Esophagus muscularis mucosa (tissue), 4 donors: ENCODE measurements around the gene NEMP2. TPM values are rescaled to one million over a fixed set of nuclear protein-coding genes. Genes with fewer than 3 reads are reported as not detected.
"Not testable (repeated sequence)": the region's sequence is repeated elsewhere in the genome, so short reads cannot be mapped to it uniquely, and the experiment has no call there.

Experiments used
- DNase-seq: peaks from one replicate; pipeline ENCODE4 v3.0.0-alpha.2; 2017; ENCODE audit errors: extremely low spot score
- H3K27ac ChIP-seq, 4 donors: fragments of 200-600 bp; sonication (generic); replicated peaks in 1 of 4; 1 replicate in 3 of 4; 2 replicates in 1 of 4; pipeline ENCODE4 v1.5.1; 2016 to 2019; ENCODE audit warnings: mild to moderate bottlenecking in 1 of 4
- H3K27me3 ChIP-seq, 4 donors: fragments of 200-600 bp; sonication (generic); one replicate each; pipeline versions ENCODE4 v1.5.1 to v1.6.0; 2016 to 2019
- H3K36me3 ChIP-seq, 4 donors: fragments of 200-600 bp; sonication (generic); one replicate each; pipeline ENCODE4 v1.5.1; 2016 to 2019
- H3K4me1 ChIP-seq, 4 donors: fragments of 200-600 bp; sonication (generic); one replicate each; pipeline ENCODE4 v1.5.1; 2016 to 2019
- H3K4me3 ChIP-seq, 4 donors: fragments of 200-600 bp; sonication (generic); 1 replicate in 2 of 4; 2 replicates in 2 of 4; pipeline ENCODE4 v1.5.1; 2016 to 2019; ENCODE audit warnings: mild to moderate bottlenecking in 4 of 4, moderate library complexity in 1 of 4
- H3K9me3 ChIP-seq, 4 donors: fragments of 200-600 bp; sonication (generic); 1 replicate in 3 of 4; 2 replicates in 1 of 4; pipeline ENCODE4 v1.5.1; 2016 to 2019
- EP300 ChIP-seq: sonication (generic); formaldehyde crosslinking; IDR thresholded peaks from one replicate; pipeline ENCODE4 v1.6.1; 2017; ENCODE audit warnings: antibody characterized with exemption
- POLR2A ChIP-seq: fragments of 450-650 bp; IDR thresholded peaks from one replicate; pipeline ENCODE4 v1.6.1; 2017; ENCODE audit warnings: antibody characterized with exemption, moderate library complexity, mild to moderate bottlenecking, low read depth
- POLR2AphosphoS5 ChIP-seq, 2 donors: sonication (generic); formaldehyde crosslinking; IDR thresholded peaks; one replicate each; pipeline ENCODE4 v1.6.1; 2017; ENCODE audit warnings: antibody characterized with exemption in 2 of 2
- WGBS: methylation state at CpG from one replicate; pipeline ENCODE4 v1.1.5; 2018; 5-methylcytosine and 5-hydroxymethylcytosine counted together
- intact Hi-C: fragments of 100-400 bp; cut with DNase I; formaldehyde crosslinking; loops from one replicate; pipeline ENCODE4 v1.15.1; 2023
- total RNA-seq, 4 donors: library from RNA; depleted of rRNA; stranded (reverse); fragments of >200 nt; gene quantifications; one replicate each; pipeline versions ENCODE4 v1.1.0 to v1.2.1, GENCODE V29; 2016
- TF ChIP-seq, protein P1 (sequence below), 3 experiments: fragments of 200-600 bp in 2 of 3; fragments of 450-650 bp in 1 of 3; sonication (generic) in 2 of 3; IDR thresholded peaks; one replicate each; pipeline ENCODE4 v1.5.1; 2017 to 2019; ENCODE audit warnings: antibody characterized with exemption in 3 of 3, mild to moderate bottlenecking in 2 of 3, moderate library complexity in 1 of 3

Gene NEMP2
- total RNA-seq, 4 donors from 2014 or later, result 2.5 to 5.7 (median 4.3) TPM

DNA sequence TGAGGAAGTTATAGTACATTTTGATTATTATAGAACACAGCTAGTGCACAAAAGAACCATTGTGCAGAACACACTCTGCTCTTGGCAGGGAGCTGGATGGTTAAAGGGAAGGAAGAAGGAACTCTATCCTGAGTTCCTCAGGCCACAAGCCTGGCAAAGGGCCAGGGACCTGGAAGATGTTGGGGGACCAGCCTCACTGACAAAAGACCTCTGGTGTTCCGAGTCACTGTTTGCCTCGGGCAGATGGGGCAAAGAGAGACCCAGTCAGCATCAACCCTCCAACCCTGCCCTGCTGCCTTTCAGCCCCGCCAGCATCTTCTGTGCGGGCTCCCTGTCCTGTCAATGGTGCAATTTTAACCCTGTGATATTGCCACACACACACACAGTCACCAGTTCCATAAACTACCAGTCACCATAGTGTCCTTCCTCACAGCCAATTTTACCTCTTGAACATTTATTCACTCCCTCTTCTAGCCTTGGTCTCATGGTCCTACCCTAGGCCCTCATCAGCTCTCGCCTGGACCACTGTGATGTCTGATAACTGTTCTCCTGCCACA, 21.9 kb downstream of the NEMP2 start:
- Histone ChIP-seq H3K4me3 (no peak overlapping the region), H3K4me1 (peaks cover 0 to 2% (median under 1%) of the 10 kb centered on the region in 4 donors), H3K27me3 (no peaks in the 10 kb centered on the region), H3K9me3 (no peaks in the 10 kb centered on the region), H3K27ac (no peak overlapping the region), H3K36me3 (peaks cover 0 to 17% (median 5%) of the 10 kb centered on the region in 4 donors)
- whole genome bisulfite sequencing, result 87% methylated on average over 5 of the region's 5 CpGs
- no peak for DNase-seq
- intact Hi-C loops, result no loop called here
- TF ChIP-seq EP300, result no peak
- TF ChIP-seq, protein P1, sequence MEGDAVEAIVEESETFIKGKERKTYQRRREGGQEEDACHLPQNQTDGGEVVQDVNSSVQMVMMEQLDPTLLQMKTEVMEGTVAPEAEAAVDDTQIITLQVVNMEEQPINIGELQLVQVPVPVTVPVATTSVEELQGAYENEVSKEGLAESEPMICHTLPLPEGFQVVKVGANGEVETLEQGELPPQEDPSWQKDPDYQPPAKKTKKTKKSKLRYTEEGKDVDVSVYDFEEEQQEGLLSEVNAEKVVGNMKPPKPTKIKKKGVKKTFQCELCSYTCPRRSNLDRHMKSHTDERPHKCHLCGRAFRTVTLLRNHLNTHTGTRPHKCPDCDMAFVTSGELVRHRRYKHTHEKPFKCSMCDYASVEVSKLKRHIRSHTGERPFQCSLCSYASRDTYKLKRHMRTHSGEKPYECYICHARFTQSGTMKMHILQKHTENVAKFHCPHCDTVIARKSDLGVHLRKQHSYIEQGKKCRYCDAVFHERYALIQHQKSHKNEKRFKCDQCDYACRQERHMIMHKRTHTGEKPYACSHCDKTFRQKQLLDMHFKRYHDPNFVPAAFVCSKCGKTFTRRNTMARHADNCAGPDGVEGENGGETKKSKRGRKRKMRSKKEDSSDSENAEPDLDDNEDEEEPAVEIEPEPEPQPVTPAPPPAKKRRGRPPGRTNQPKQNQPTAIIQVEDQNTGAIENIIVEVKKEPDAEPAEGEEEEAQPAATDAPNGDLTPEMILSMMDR (IDR thresholded peaks at IDR 0.05), result no peak
- no peak for TF ChIP-seq POLR2A
- no peak for TF ChIP-seq POLR2AphosphoS5 (IDR thresholded peaks at IDR 0.05)

DNA sequence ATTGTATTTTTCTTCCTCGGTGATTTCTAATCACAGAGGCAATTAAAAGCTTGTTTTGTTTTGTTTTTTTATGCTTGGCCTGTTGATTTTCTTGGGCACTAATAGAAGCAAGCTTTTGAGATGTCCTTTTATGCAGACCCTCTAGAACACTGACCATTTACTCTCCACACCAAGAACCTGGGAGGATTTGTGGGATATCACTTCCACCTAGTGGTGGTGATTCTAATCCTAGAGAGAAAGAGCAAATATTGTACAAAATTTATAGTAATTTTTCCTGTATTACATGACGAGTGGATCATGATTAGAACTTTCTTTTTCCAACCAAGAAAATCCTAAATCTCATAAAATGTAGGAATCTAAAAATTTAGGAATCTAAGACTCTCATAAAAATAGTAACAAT, 23.4 kb downstream of the NEMP2 start:
- H3K36me3 ChIP-seq, result peaks cover 0 to 17% (median 7%) of the 10 kb centered on the region in 4 donors
- TF ChIP-seq POLR2A, result no peak
- TF ChIP-seq, protein P1 (IDR thresholded peaks at IDR 0.05), result peak; percentile 54 to 56 (median 56)
- H3K9me3 ChIP-seq, result no peaks in the 10 kb centered on the region
- no peak for DNase-seq
- peaks cover 0 to 12% (median 9%) of the 10 kb centered on the region in 4 donors for H3K4me1 ChIP-seq
- H3K4me3 ChIP-seq, result no peak overlapping the region
- H3K27ac ChIP-seq, result no peak overlapping the region
- H3K27me3 ChIP-seq, result no peaks in the 10 kb centered on the region
- WGBS, result 50% methylated on average over 2 of the region's 2 CpGs
- intact Hi-C loops, result loop anchor here (2.0 kb wide), 1 partner anchor 128 kb away; no protein-coding TSS in a partner anchor

DNA sequence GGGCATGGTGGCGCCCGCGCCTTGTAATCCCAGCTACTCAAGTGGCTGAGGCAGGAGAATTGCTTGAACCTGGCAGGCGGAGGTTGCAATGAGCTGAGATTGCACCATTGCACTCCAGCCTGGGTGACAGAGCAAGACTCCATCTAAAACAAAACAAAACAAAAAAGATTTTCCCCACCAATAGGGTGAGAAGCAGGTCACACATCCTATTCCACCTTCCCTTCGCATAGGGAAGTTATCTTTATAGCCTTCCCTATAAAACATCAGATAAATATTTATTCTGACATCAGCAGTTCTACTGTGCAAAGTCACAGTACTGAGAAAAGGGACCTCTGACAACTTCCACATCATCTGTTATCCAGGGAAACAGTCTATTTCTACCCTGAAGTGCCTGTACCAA, 24.6 kb downstream of the NEMP2 start:
- 92% methylated on average over 5 of the region's 5 CpGs for WGBS
- not testable (repeated sequence) for H3K9me3 ChIP-seq, H3K4me3 ChIP-seq, H3K27me3 ChIP-seq, H3K27ac ChIP-seq, DNase-seq
- intact Hi-C loops, result loop anchor here (2.0 to 5.0 kb wide), 2 partner anchors 103 to 127 kb away; partner anchors contain the start of gene MFSD6
- Histone ChIP-seq H3K4me1 (peaks cover 0 to 12% (median 9%) of the 10 kb centered on the region in 4 donors), H3K36me3 (peaks cover 0 to 20% (median 17%) of the 10 kb centered on the region in 4 donors)

DNA sequence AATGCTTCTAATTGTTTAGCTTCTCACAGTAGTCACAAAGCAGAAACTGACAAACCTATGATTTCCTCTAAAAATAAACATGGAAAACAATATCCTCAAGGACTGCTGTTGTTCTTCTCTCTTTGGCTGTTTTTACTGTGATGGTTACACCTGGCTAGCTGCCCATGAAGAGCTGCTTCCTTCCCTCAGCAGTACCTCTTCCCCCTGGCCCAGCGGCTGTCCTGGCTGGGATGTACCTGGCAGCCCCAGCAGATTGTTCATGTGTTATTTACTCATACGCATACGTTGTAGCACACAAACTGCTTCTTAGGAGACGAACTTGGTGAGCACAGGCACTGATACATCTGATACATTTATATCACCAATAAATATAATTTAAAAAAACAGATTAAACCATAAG, 27.4 kb downstream of the NEMP2 start:
- no peaks in the 10 kb centered on the region for H3K27me3 ChIP-seq
- peaks cover 4 to 45% (median 29%) of the 10 kb centered on the region in 4 donors for H3K36me3 ChIP-seq
- H3K27ac ChIP-seq, result peak overlapping the region in 1 of 4 donors; percentile 24
- 56% methylated on average over 4 of the region's 4 CpGs for WGBS
- no peaks in the 10 kb centered on the region for H3K9me3 ChIP-seq
- peaks cover under 1 to 15% (median 11%) of the 10 kb centered on the region in 4 donors for H3K4me1 ChIP-seq
- DNase-seq, result no peak
- intact Hi-C loops, result loop anchor here (5.0 kb wide), 1 partner anchor 100 kb away; the partner anchor contains the start of gene MFSD6
- TF ChIP-seq, protein P1 (IDR thresholded peaks at IDR 0.05), result no peak
- no peak for TF ChIP-seq POLR2A
- no peak for TF ChIP-seq POLR2AphosphoS5 (IDR thresholded peaks at IDR 0.05)
- TF ChIP-seq EP300, result no peak
- no peak overlapping the region for H3K4me3 ChIP-seq

DNA sequence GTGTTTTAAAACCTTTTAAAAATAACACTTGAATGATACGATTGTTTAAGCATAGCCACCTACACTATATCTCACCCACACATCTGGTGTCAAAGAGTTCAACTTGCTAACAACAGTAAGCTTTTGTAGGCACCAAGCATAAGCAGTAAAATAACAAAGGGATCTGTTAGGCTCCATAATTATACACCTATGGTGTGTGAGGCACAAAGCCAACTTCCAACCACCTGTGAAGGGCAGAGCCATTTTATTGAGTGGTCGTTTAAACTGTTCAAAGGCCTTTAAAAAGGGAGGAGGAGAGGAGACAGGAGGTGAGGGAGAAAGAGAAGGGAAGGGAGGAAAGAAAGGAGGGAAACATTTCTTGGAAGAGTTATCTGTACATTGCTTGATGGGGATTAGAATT, 27.9 kb downstream of the NEMP2 start:
- Histone ChIP-seq H3K9me3 (no peaks in the 10 kb centered on the region), H3K4me3 (no peak overlapping the region), H3K4me1 (peaks cover 2 to 18% (median 13%) of the 10 kb centered on the region in 4 donors), H3K27ac (no peak overlapping the region), H3K36me3 (peaks cover 4 to 45% (median 29%) of the 10 kb centered on the region in 4 donors), H3K27me3 (no peaks in the 10 kb centered on the region)
- intact Hi-C loops, result loop anchor here (5.0 kb wide), 1 partner anchor 99 kb away; the partner anchor contains the start of gene MFSD6
- 56% methylated on average over 2 of the region's 2 CpGs for WGBS
- no peak for DNase-seq
- TF ChIP-seq POLR2AphosphoS5 (IDR thresholded peaks at IDR 0.05), result no peak
- TF ChIP-seq, protein P1 (IDR thresholded peaks at IDR 0.05), result no peak
- TF ChIP-seq EP300, result no peak
- no peak for TF ChIP-seq POLR2A
